Measurements from ENCODE around the gene THOC3. TPM values are rescaled to one million over a fixed set of nuclear protein-coding genes. Genes with fewer than 3 reads are reported as not detected.
"Not testable (repeated sequence)": the region's sequence is repeated elsewhere in the genome, so short reads cannot be mapped to it uniquely, and the experiment has no call there.

Gene THOC3
- total RNA-seq, 1 donor from 2014 or later = 22.8 TPM

- no peaks in the 10 kb centered on the region for H3K36me3 ChIP-seq
- no peak overlapping the region for H3K27ac ChIP-seq
- TF ChIP-seq, protein P1, sequence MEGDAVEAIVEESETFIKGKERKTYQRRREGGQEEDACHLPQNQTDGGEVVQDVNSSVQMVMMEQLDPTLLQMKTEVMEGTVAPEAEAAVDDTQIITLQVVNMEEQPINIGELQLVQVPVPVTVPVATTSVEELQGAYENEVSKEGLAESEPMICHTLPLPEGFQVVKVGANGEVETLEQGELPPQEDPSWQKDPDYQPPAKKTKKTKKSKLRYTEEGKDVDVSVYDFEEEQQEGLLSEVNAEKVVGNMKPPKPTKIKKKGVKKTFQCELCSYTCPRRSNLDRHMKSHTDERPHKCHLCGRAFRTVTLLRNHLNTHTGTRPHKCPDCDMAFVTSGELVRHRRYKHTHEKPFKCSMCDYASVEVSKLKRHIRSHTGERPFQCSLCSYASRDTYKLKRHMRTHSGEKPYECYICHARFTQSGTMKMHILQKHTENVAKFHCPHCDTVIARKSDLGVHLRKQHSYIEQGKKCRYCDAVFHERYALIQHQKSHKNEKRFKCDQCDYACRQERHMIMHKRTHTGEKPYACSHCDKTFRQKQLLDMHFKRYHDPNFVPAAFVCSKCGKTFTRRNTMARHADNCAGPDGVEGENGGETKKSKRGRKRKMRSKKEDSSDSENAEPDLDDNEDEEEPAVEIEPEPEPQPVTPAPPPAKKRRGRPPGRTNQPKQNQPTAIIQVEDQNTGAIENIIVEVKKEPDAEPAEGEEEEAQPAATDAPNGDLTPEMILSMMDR (IDR thresholded peaks at IDR 0.05) = no peak
- H3K4me3 ChIP-seq = no peak overlapping the region
- DNase-seq = no peak
- no peaks in the 10 kb centered on the region for H3K27me3 ChIP-seq
- H3K4me1 ChIP-seq = no peaks in the 10 kb centered on the region
- no peaks in the 10 kb centered on the region for H3K9me3 ChIP-seq
- no peak for ATAC-seq
- intact Hi-C loops (cut with DNase I) = no loop called here
Observed at GRCh38 chr5:175922192-175922885, 45.8 kb downstream of the THOC3 start.

GRCh38 chr5:175921061-175921730, 46.9 kb downstream of the THOC3 start:
- Histone ChIP-seq H3K27ac (no peak overlapping the region), H3K36me3 (no peaks in the 10 kb centered on the region), H3K27me3 (no peaks in the 10 kb centered on the region), H3K4me3 (no peak overlapping the region), H3K4me1 (no peaks in the 10 kb centered on the region), H3K9me3 (no peaks in the 10 kb centered on the region)
- no peak for DNase-seq
- TF ChIP-seq, protein P1 (IDR thresholded peaks at IDR 0.05) = no peak
- no peak for ATAC-seq
- intact Hi-C loops (cut with DNase I) = no loop called here

- no peaks in the 10 kb centered on the region for H3K9me3 ChIP-seq
- no peak overlapping the region for H3K4me3 ChIP-seq
- H3K36me3 ChIP-seq = no peaks in the 10 kb centered on the region
- DNase-seq (no peak), ATAC-seq (no peak)
- H3K4me1 ChIP-seq = no peaks in the 10 kb centered on the region
- intact Hi-C loops (cut with DNase I) = no loop called here
- no peak overlapping the region for H3K27ac ChIP-seq
- TF ChIP-seq, protein P1 (IDR thresholded peaks at IDR 0.05) = no peak
- no peaks in the 10 kb centered on the region for H3K27me3 ChIP-seq
Observed at GRCh38 chr5:175920231-175920811, 47.8 kb downstream of the THOC3 start.

GRCh38 chr5:175915066-175916037, 52.8 kb downstream of the THOC3 start:
- H3K4me3 ChIP-seq; ATAC-seq; H3K27me3 ChIP-seq; H3K9me3 ChIP-seq; H3K36me3 ChIP-seq; H3K27ac ChIP-seq; H3K4me1 ChIP-seq; intact Hi-C loops (cut with DNase I); DNase-seq: not testable (repeated sequence)

DNA sequence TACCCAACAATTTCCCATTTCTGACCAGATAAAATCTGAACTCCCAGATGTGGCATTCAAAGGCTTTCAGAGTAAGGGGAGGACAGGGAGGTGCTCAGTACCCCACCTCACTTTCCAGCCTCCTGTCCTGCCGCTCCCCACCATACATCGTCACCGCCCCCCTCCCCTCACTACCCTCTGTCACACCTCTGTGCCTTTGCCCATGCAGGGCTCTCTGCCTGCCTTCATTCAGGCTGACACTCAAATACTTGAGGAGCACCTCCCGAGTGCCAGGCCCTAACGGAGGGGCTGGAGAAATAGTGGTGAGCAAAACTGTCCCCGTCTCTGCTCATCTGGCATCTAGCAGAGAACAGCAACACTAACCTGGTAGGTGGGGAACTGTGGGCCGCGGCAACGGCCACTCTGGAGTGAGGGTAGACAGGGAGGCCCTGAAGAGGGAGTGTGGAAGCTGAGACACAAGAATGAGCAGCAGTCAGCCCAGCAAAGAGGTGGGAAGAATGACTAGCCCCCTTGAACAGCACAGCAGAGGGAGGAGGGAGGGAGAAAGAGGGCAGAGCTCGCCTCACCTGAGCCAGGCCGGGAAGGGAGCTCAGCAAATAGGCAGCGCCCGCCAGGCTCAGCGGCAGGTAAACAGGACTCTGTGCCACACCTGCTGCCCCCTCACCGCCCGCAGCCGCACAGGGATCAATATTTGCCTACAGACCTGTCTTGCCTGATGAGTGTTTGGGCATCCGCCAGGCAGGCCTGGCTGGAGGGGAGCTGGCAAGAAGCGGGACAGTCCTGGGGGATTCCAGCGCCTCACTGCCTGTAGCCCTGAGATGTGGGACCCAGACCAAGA, 54.1 kb downstream of the THOC3 start:
- H3K27ac ChIP-seq; H3K27me3 ChIP-seq; H3K9me3 ChIP-seq; H3K36me3 ChIP-seq; intact Hi-C loops (cut with DNase I); DNase-seq; H3K4me3 ChIP-seq; H3K4me1 ChIP-seq: not testable (repeated sequence)
- ATAC-seq = peak; percentile 52

- H3K36me3 ChIP-seq; H3K27me3 ChIP-seq; H3K4me1 ChIP-seq; DNase-seq; intact Hi-C loops (cut with DNase I); H3K4me3 ChIP-seq; H3K9me3 ChIP-seq; H3K27ac ChIP-seq; ATAC-seq: not testable (repeated sequence)
Observed at GRCh38 chr5:175910072-175910471, 58.0 kb downstream of the THOC3 start.

Other genes with a start within 250 kb of the THOC3 start
- gene CPLX2, start 96.7 kb downstream of the THOC3 start, total RNA-seq = not detected

Data from upper lobe of right lung (tissue), 1 donor.